ENCODE data around the gene MED13.
"Not testable (repeated sequence)": the region's sequence is repeated elsewhere in the genome, so short reads cannot be mapped to it uniquely, and the experiment has no call there.

MED13 gene

GRCh38 chr17:62004388-62004787 is 60.7 kb downstream of the MED13 start:
- Histone ChIP-seq H3K4me2 (ENCODE audit: insufficient read depth, low read length, poor library complexity, severe bottlenecking) (no peak overlapping the region), H2BK5ac (ENCODE audit: low read length) (no peak overlapping the region), H3K27ac (replicated peaks; ENCODE audit: low read length) (no peak overlapping the region), H3K9me3 (replicated peaks in 1 of 2; ENCODE audit: control insufficient read depth in 2 of 2, insufficient read depth in 1 of 2, low read depth in 1 of 2, low read length in 2 of 2) (peaks cover 0 to 9% of the 10 kb centered on the region in 2 donors), H3K36me3 (replicated peaks in 1 of 2; ENCODE audit: control insufficient read depth in 2 of 2, insufficient read depth in 2 of 2, low read length in 2 of 2) (peaks cover 4 to 79% of the 10 kb centered on the region in 2 donors), H2BK12ac (ENCODE audit: low read length) (no peak overlapping the region), H3K14ac (ENCODE audit: low read length) (no peak overlapping the region), H2AFZ (ENCODE audit: low read length) (no peak overlapping the region), H3K4me3 (ENCODE audit: low read length in 2 of 2) (no peak overlapping the region), H3K23ac (ENCODE audit: low read depth, low read length, poor library complexity) (no peak overlapping the region), H3K79me1 (ENCODE audit: low read depth, low read length) (peaks cover 2% of the 10 kb centered on the region), H3K4ac (ENCODE audit: low read length) (no peak overlapping the region), H2AK5ac (ENCODE audit: low read depth, low read length) (no peak overlapping the region), H3K4me1 (ENCODE audit: control insufficient read depth in 2 of 2, insufficient read depth in 1 of 2, low read depth in 1 of 2, low read length in 2 of 2) (no peaks in the 10 kb centered on the region), H3K18ac (ENCODE audit: low read length) (no peak overlapping the region), H2BK120ac (ENCODE audit: low read depth, low read length) (no peak overlapping the region), H2BK15ac (ENCODE audit: low read length) (no peak overlapping the region), H4K91ac (ENCODE audit: low read depth, low read length, poor library complexity) (no peak overlapping the region), H3K27me3 (ENCODE audit: control insufficient read depth in 3 of 3, insufficient read depth in 3 of 3, low read depth in 1 of 3, low read length in 3 of 3) (no peaks in the 10 kb centered on the region), H3K9ac (ENCODE audit: low read depth, low read length, poor library complexity) (no peak overlapping the region), H4K8ac (ENCODE audit: low read depth, low read length) (no peak overlapping the region)
- no peak for DNase-seq (ENCODE audit: low spot score)

GRCh38 chr17:62003141-62003540 is 61.9 kb downstream of the MED13 start:
- H3K9ac ChIP-seq (ENCODE audit: low read depth, low read length, poor library complexity); H2BK5ac ChIP-seq (ENCODE audit: low read length); H2BK12ac ChIP-seq (ENCODE audit: low read length); H3K9me3 ChIP-seq (replicated peaks in 1 of 2; ENCODE audit: control insufficient read depth in 2 of 2, insufficient read depth in 1 of 2, low read depth in 1 of 2, low read length in 2 of 2); H3K18ac ChIP-seq (ENCODE audit: low read length); H3K14ac ChIP-seq (ENCODE audit: low read length); H3K4me2 ChIP-seq (ENCODE audit: insufficient read depth, low read length, poor library complexity, severe bottlenecking); H4K91ac ChIP-seq (ENCODE audit: low read depth, low read length, poor library complexity); H3K23ac ChIP-seq (ENCODE audit: low read depth, low read length, poor library complexity); H3K27me3 ChIP-seq (ENCODE audit: control insufficient read depth in 3 of 3, insufficient read depth in 3 of 3, low read depth in 1 of 3, low read length in 3 of 3); H2AK5ac ChIP-seq (ENCODE audit: low read depth, low read length); DNase-seq (ENCODE audit: low spot score); H3K4ac ChIP-seq (ENCODE audit: low read length); H2BK120ac ChIP-seq (ENCODE audit: low read depth, low read length); H2AFZ ChIP-seq (ENCODE audit: low read length); H3K79me1 ChIP-seq (ENCODE audit: low read depth, low read length); H3K4me3 ChIP-seq (ENCODE audit: low read length in 2 of 2); H3K27ac ChIP-seq (replicated peaks; ENCODE audit: low read length); H4K8ac ChIP-seq (ENCODE audit: low read depth, low read length); H3K4me1 ChIP-seq (ENCODE audit: control insufficient read depth in 2 of 2, insufficient read depth in 1 of 2, low read depth in 1 of 2, low read length in 2 of 2); H2BK15ac ChIP-seq (ENCODE audit: low read length): not testable (repeated sequence)
- peaks cover 4 to 72% of the 10 kb centered on the region in 2 donors for H3K36me3 ChIP-seq (replicated peaks in 1 of 2; ENCODE audit: control insufficient read depth in 2 of 2, insufficient read depth in 2 of 2, low read length in 2 of 2)
- no CpG with 5 or more reads among the region's 3 CpGs for WGBS, 2 donors (ENCODE audit: extremely low coverage in 2 of 2, insufficient read length in 2 of 2, insufficient replicate concordance in 1 of 2)

DNA sequence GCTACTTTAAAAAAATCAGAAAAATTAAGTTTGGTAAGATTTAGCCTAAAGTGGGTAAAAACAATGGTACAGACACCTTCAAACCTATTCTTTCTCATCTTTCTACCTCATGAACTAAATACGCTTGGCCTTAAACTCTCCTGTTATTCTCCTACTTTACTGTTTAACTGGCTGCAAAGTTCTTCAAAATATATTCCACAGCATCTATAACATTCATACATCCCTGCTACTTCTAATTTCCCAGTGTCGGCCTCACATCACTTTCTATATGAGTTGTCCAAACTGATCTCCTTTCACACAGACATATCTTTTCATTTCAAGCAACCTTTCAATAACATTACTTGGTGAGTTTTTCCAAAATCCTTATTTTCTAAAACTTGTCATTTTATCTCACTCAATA is 64.0 kb downstream of the MED13 start:
- Histone ChIP-seq H3K79me1 (ENCODE audit: low read depth, low read length) (peaks cover 2% of the 10 kb centered on the region), H3K36me3 (replicated peaks in 1 of 2; ENCODE audit: control insufficient read depth in 2 of 2, insufficient read depth in 2 of 2, low read length in 2 of 2) (peaks cover 4 to 64% of the 10 kb centered on the region in 2 donors), H3K4me2 (ENCODE audit: insufficient read depth, low read length, poor library complexity, severe bottlenecking) (no peak overlapping the region), H3K4me1 (ENCODE audit: control insufficient read depth in 2 of 2, insufficient read depth in 1 of 2, low read depth in 1 of 2, low read length in 2 of 2) (no peaks in the 10 kb centered on the region), H2BK120ac (ENCODE audit: low read depth, low read length) (no peak overlapping the region), H2BK15ac (ENCODE audit: low read length) (no peak overlapping the region), H3K9ac (ENCODE audit: low read depth, low read length, poor library complexity) (no peak overlapping the region), H3K27ac (replicated peaks; ENCODE audit: low read length) (no peak overlapping the region), H3K9me3 (replicated peaks in 1 of 2; ENCODE audit: control insufficient read depth in 2 of 2, insufficient read depth in 1 of 2, low read depth in 1 of 2, low read length in 2 of 2) (peaks cover 0 to 9% of the 10 kb centered on the region in 2 donors), H2AFZ (ENCODE audit: low read length) (no peak overlapping the region), H2BK12ac (ENCODE audit: low read length) (no peak overlapping the region), H3K18ac (ENCODE audit: low read length) (no peak overlapping the region), H2BK5ac (ENCODE audit: low read length) (no peak overlapping the region), H4K8ac (ENCODE audit: low read depth, low read length) (no peak overlapping the region), H3K27me3 (ENCODE audit: control insufficient read depth in 3 of 3, insufficient read depth in 3 of 3, low read depth in 1 of 3, low read length in 3 of 3) (no peaks in the 10 kb centered on the region), H3K4ac (ENCODE audit: low read length) (no peak overlapping the region), H4K91ac (ENCODE audit: low read depth, low read length, poor library complexity) (no peak overlapping the region), H3K23ac (ENCODE audit: low read depth, low read length, poor library complexity) (no peak overlapping the region), H2AK5ac (ENCODE audit: low read depth, low read length) (no peak overlapping the region), H3K14ac (ENCODE audit: low read length) (no peak overlapping the region), H3K4me3 (ENCODE audit: low read length in 2 of 2) (no peak overlapping the region)
- WGBS, 2 donors (ENCODE audit: extremely low coverage in 2 of 2, insufficient read length in 2 of 2, insufficient replicate concordance in 1 of 2), result no CpG with 5 or more reads among the region's 2 CpGs
- DNase-seq (ENCODE audit: low spot score), result no peak

DNA sequence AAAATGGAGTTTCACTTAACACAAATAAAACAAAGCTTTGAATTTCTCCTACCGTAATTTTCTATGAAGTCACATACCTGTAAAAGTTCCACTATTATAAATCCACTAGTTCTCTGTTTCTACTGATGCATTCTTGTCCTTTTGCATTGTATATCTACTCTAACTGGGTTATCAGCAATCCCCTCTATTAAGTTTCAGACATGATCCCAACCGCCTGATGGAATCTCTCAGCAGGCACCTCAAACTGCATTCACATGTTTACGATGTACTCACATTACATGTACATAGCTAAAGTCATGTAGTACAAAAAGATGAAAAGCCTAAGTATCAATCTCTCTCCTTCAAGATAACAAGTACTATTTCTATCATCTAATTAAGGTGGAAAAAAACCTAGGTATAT is 64.9 kb downstream of the MED13 start:
- Histone ChIP-seq H3K36me3 (replicated peaks in 1 of 2; ENCODE audit: control insufficient read depth in 2 of 2, insufficient read depth in 2 of 2, low read length in 2 of 2) (peaks cover 0 to 65% of the 10 kb centered on the region in 2 donors), H3K23ac (ENCODE audit: low read depth, low read length, poor library complexity) (no peak overlapping the region), H3K9ac (ENCODE audit: low read depth, low read length, poor library complexity) (no peak overlapping the region), H2AK5ac (ENCODE audit: low read depth, low read length) (no peak overlapping the region), H3K14ac (ENCODE audit: low read length) (no peak overlapping the region), H3K18ac (ENCODE audit: low read length) (no peak overlapping the region), H2BK5ac (ENCODE audit: low read length) (no peak overlapping the region), H3K4me3 (ENCODE audit: low read length in 2 of 2) (no peak overlapping the region), H2AFZ (ENCODE audit: low read length) (no peak overlapping the region), H3K4ac (ENCODE audit: low read length) (no peak overlapping the region), H3K9me3 (replicated peaks in 1 of 2; ENCODE audit: control insufficient read depth in 2 of 2, insufficient read depth in 1 of 2, low read depth in 1 of 2, low read length in 2 of 2) (peaks cover 0 to 9% of the 10 kb centered on the region in 2 donors), H3K79me1 (ENCODE audit: low read depth, low read length) (peaks cover 2% of the 10 kb centered on the region), H4K8ac (ENCODE audit: low read depth, low read length) (no peak overlapping the region), H3K4me2 (ENCODE audit: insufficient read depth, low read length, poor library complexity, severe bottlenecking) (no peak overlapping the region), H3K4me1 (ENCODE audit: control insufficient read depth in 2 of 2, insufficient read depth in 1 of 2, low read depth in 1 of 2, low read length in 2 of 2) (no peaks in the 10 kb centered on the region), H3K27ac (replicated peaks; ENCODE audit: low read length) (no peak overlapping the region), H2BK120ac (ENCODE audit: low read depth, low read length) (no peak overlapping the region), H2BK15ac (ENCODE audit: low read length) (no peak overlapping the region), H3K27me3 (ENCODE audit: control insufficient read depth in 3 of 3, insufficient read depth in 3 of 3, low read depth in 1 of 3, low read length in 3 of 3) (no peaks in the 10 kb centered on the region), H2BK12ac (ENCODE audit: low read length) (no peak overlapping the region), H4K91ac (ENCODE audit: low read depth, low read length, poor library complexity) (no peak overlapping the region)
- no CpG with 5 or more reads among the region's 3 CpGs for WGBS, 2 donors (ENCODE audit: extremely low coverage in 2 of 2, insufficient read length in 2 of 2, insufficient replicate concordance in 1 of 2)
- DNase-seq (ENCODE audit: low spot score), result no peak
